ENCODE data around the gene GALNT7. TPM values are rescaled to one million over a fixed set of nuclear protein-coding genes. Genes with fewer than 3 reads are reported as not detected.

The GALNT7 gene
- total RNA-seq, 2 experiments from 2014 or later: 21.6 to 23.6 TPM

- peaks cover 18% of the 10 kb centered on the region for H3K4me1 Mint-ChIP-seq
- no peak overlapping the region for H3K4me3 Mint-ChIP-seq
- no peaks in the 10 kb centered on the region for H3K27me3 Mint-ChIP-seq
- POLR2A ChIA-PET: no interaction called here
- no peak for DNase-seq
- peaks cover 10% of the 10 kb centered on the region for H3K36me3 Mint-ChIP-seq (ENCODE audit: low read depth)
- peak overlapping the region; percentile 62 for H3K27ac Mint-ChIP-seq
- H3K9me3 Mint-ChIP-seq: peaks cover 40% of the 10 kb centered on the region
- CTCF ChIA-PET: interaction anchor here (0.6 to 1.7 kb wide), 4 partner anchors 10 to 849 kb away, joined by 3 to 6 read pairs (median 4); no protein-coding TSS in a partner anchor
These were observed 118.9 kb downstream of the GALNT7 start for GRCh38 chr4:173287486-173287885.

- Mint-ChIP-seq H3K4me3 (peak overlapping the region; percentile 35), H3K27me3 (no peaks in the 10 kb centered on the region), H3K9me3 (peaks cover 32% of the 10 kb centered on the region), H3K4me1 (peaks cover 18% of the 10 kb centered on the region), H3K36me3 (ENCODE audit: low read depth) (peaks cover 7% of the 10 kb centered on the region), H3K27ac (peak overlapping the region; percentile 47)
- CTCF ChIA-PET: interaction anchor here (0.6 to 1.3 kb wide), 4 partner anchors 9 to 848 kb away, joined by 3 to 5 read pairs (median 4); no protein-coding TSS in a partner anchor
- POLR2A ChIA-PET: no interaction called here
- DNase-seq: peak; percentile 79
These were observed 119.7 kb downstream of the GALNT7 start for GRCh38 chr4:173288296-173288695.

- ChIA-PET POLR2A (no interaction called here), CTCF (interaction anchor here (0.6 to 1.6 kb wide), 4 partner anchors 8 to 206 kb away, joined by 3 to 13 read pairs (median 4); no protein-coding TSS in a partner anchor)
- Mint-ChIP-seq H3K4me1 (peaks cover 18% of the 10 kb centered on the region), H3K4me3 (peak overlapping the region; percentile 70), H3K27ac (peak overlapping the region; percentile 74), H3K36me3 (ENCODE audit: low read depth) (peaks cover 7% of the 10 kb centered on the region), H3K9me3 (peaks cover 28% of the 10 kb centered on the region), H3K27me3 (no peaks in the 10 kb centered on the region)
- no peak for DNase-seq
These were observed 120.2 kb downstream of the GALNT7 start for GRCh38 chr4:173288698-173289352.

GRCh38 chr4:173289353-173289727 is 120.7 kb downstream of the GALNT7 start:
- peaks cover 18% of the 10 kb centered on the region for H3K4me1 Mint-ChIP-seq
- CTCF ChIA-PET: interaction anchor here (0.6 to 1.6 kb wide), 3 partner anchors 12 to 104 kb away, joined by 3 to 13 read pairs (median 3); partner anchors contain the start of gene SAP30
- DNase-seq: no peak
- POLR2A ChIA-PET: no interaction called here
- H3K27me3 Mint-ChIP-seq: no peaks in the 10 kb centered on the region
- peaks cover 7% of the 10 kb centered on the region for H3K36me3 Mint-ChIP-seq (ENCODE audit: low read depth)
- peak overlapping the region; percentile 74 for H3K27ac Mint-ChIP-seq
- H3K9me3 Mint-ChIP-seq: peaks cover 24% of the 10 kb centered on the region
- peak overlapping the region; percentile 70 for H3K4me3 Mint-ChIP-seq

- H3K36me3 Mint-ChIP-seq (ENCODE audit: low read depth): peaks cover 3% of the 10 kb centered on the region
- peaks cover 8% of the 10 kb centered on the region for H3K9me3 Mint-ChIP-seq
- H3K27ac Mint-ChIP-seq: no peak overlapping the region
- DNase-seq: no peak
- POLR2A ChIA-PET: no interaction called here
- CTCF ChIA-PET: interaction anchor here (0.6 to 2.4 kb wide), 2 partner anchors 9 to 68 kb away, joined by 4 to 15 read pairs; no protein-coding TSS in a partner anchor
- H3K4me3 Mint-ChIP-seq: no peak overlapping the region
- no peaks in the 10 kb centered on the region for H3K27me3 Mint-ChIP-seq
- H3K4me1 Mint-ChIP-seq: peaks cover 18% of the 10 kb centered on the region
These were observed 123.3 kb downstream of the GALNT7 start for GRCh38 chr4:173291899-173292298.

GRCh38 chr4:173293663-173294062 is 125.1 kb downstream of the GALNT7 start:
- H3K9me3 Mint-ChIP-seq: no peaks in the 10 kb centered on the region
- no peak overlapping the region for H3K4me3 Mint-ChIP-seq
- no peak overlapping the region for H3K27ac Mint-ChIP-seq
- H3K36me3 Mint-ChIP-seq (ENCODE audit: low read depth): no peaks in the 10 kb centered on the region
- H3K27me3 Mint-ChIP-seq: no peaks in the 10 kb centered on the region
- no peak for DNase-seq
- peaks cover 13% of the 10 kb centered on the region for H3K4me1 Mint-ChIP-seq
- ChIA-PET CTCF (interaction anchor here (1.0 to 2.4 kb wide), 2 partner anchors 8 to 36 kb away, joined by 4 to 15 read pairs; no protein-coding TSS in a partner anchor), POLR2A (no interaction called here)

- Mint-ChIP-seq H3K4me1 (peaks cover 5% of the 10 kb centered on the region), H3K9me3 (no peaks in the 10 kb centered on the region), H3K4me3 (no peak overlapping the region), H3K27ac (no peak overlapping the region), H3K36me3 (ENCODE audit: low read depth) (no peaks in the 10 kb centered on the region), H3K27me3 (no peaks in the 10 kb centered on the region)
- POLR2A ChIA-PET: no interaction called here
- CTCF ChIA-PET: no interaction called here
- no peak for DNase-seq
These were observed 125.8 kb downstream of the GALNT7 start for GRCh38 chr4:173294444-173294843.

- Mint-ChIP-seq H3K4me3 (no peak overlapping the region), H3K27ac (no peak overlapping the region), H3K27me3 (no peaks in the 10 kb centered on the region), H3K9me3 (no peaks in the 10 kb centered on the region), H3K36me3 (ENCODE audit: low read depth) (peaks cover 4% of the 10 kb centered on the region), H3K4me1 (peaks cover 4% of the 10 kb centered on the region)
- DNase-seq: peak; percentile 52
- CTCF ChIA-PET: interaction anchor here (0.6 to 2.6 kb wide), 19 partner anchors 8 to 1131 kb away, joined by 3 to 15 read pairs (median 5); partner anchors contain the start of gene SAP30
- POLR2A ChIA-PET: no interaction called here
These were observed 133.0 kb downstream of the GALNT7 start for GRCh38 chr4:173301518-173302201.

- Mint-ChIP-seq H3K4me1 (peaks cover 4% of the 10 kb centered on the region), H3K36me3 (ENCODE audit: low read depth) (peaks cover 22% of the 10 kb centered on the region), H3K4me3 (no peak overlapping the region), H3K27me3 (no peaks in the 10 kb centered on the region), H3K9me3 (no peaks in the 10 kb centered on the region), H3K27ac (no peak overlapping the region)
- ChIA-PET CTCF (interaction anchor here (0.8 to 1.6 kb wide), 3 partner anchors 9 to 211 kb away, joined by 3 read pairs; no protein-coding TSS in a partner anchor), POLR2A (no interaction called here)
- DNase-seq: no peak
These were observed 139.2 kb downstream of the GALNT7 start for GRCh38 chr4:173307778-173308177.

- Mint-ChIP-seq H3K4me1 (peaks cover 4% of the 10 kb centered on the region), H3K4me3 (no peak overlapping the region), H3K36me3 (ENCODE audit: low read depth) (peaks cover 20% of the 10 kb centered on the region), H3K9me3 (no peaks in the 10 kb centered on the region), H3K27me3 (no peaks in the 10 kb centered on the region), H3K27ac (no peak overlapping the region)
- ChIA-PET CTCF (interaction anchor here (1.0 to 2.7 kb wide), 2 partner anchors 19 to 109 kb away, joined by 4 to 7 read pairs; no protein-coding TSS in a partner anchor), POLR2A (no interaction called here)
- no peak for DNase-seq
These were observed 142.8 kb downstream of the GALNT7 start for GRCh38 chr4:173311368-173311767.

GRCh38 chr4:173314715-173315114 is 146.1 kb downstream of the GALNT7 start:
- Mint-ChIP-seq H3K9me3 (no peaks in the 10 kb centered on the region), H3K27ac (no peak overlapping the region), H3K27me3 (no peaks in the 10 kb centered on the region), H3K36me3 (ENCODE audit: low read depth) (peaks cover 23% of the 10 kb centered on the region), H3K4me3 (no peak overlapping the region), H3K4me1 (peaks cover 10% of the 10 kb centered on the region)
- no peak for DNase-seq
- ChIA-PET CTCF (interaction anchor here (3.9 kb wide), 1 partner anchor 13 kb away, joined by 15 read pairs; no protein-coding TSS in a partner anchor), POLR2A (no interaction called here)

- CTCF ChIA-PET: interaction anchor here (1.1 to 1.8 kb wide), 3 partner anchors 8 to 56 kb away, joined by 3 to 5 read pairs (median 3); no protein-coding TSS in a partner anchor
These were observed 147.4 kb downstream of the GALNT7 start for GRCh38 chr4:173316060-173316459.

GRCh38 chr4:173317004-173317403 is 148.4 kb downstream of the GALNT7 start:
- DNase-seq: no peak
- H3K27ac Mint-ChIP-seq: no peak overlapping the region
- CTCF ChIA-PET: interaction anchor here (0.7 to 1.8 kb wide), 4 partner anchors 9 to 322 kb away, joined by 3 to 5 read pairs (median 4); no protein-coding TSS in a partner anchor
- no peaks in the 10 kb centered on the region for H3K9me3 Mint-ChIP-seq
- H3K4me1 Mint-ChIP-seq: peaks cover 6% of the 10 kb centered on the region
- POLR2A ChIA-PET: no interaction called here
- H3K36me3 Mint-ChIP-seq (ENCODE audit: low read depth): peaks cover 23% of the 10 kb centered on the region
- no peak overlapping the region for H3K4me3 Mint-ChIP-seq
- H3K27me3 Mint-ChIP-seq: no peaks in the 10 kb centered on the region

More at GRCh38 chr4:173316060-173316459, 147.4 kb downstream of the GALNT7 start:
- H3K36me3 Mint-ChIP-seq (ENCODE audit: low read depth): peaks cover 20% of the 10 kb centered on the region
- no peak overlapping the region for H3K27ac Mint-ChIP-seq
- no peaks in the 10 kb centered on the region for H3K27me3 Mint-ChIP-seq
- no peaks in the 10 kb centered on the region for H3K9me3 Mint-ChIP-seq
- peaks cover 9% of the 10 kb centered on the region for H3K4me1 Mint-ChIP-seq
- POLR2A ChIA-PET: no interaction called here
- DNase-seq: no peak
- H3K4me3 Mint-ChIP-seq: no peak overlapping the region

All from activated CD4-positive, alpha-beta T cell treated with anti-CD3 and anti-CD28 coated beads, Interleukin-2, amount 10 ng/mL, durations not matched to agents 7 days and 5 days (primary cell).